Stomach (tissue), 9 donors: ENCODE measurements around the gene PRDX6. TPM values are rescaled to one million over a fixed set of nuclear protein-coding genes. Genes with fewer than 3 reads are reported as not detected.

Source experiments
- DNase-seq, 2 donors: peaks; one replicate each; pipeline versions ENCODE4 v3.0.0 to v3.0.0-alpha.2; 2013 to 2019
- H3K27ac ChIP-seq, 5 donors: fragments of 200-600 bp in 4 of 5; sonication (generic) in 4 of 5; one replicate each; pipeline ENCODE4 v1.5.1; 2013 to 2019; ENCODE audit warnings: mild to moderate bottlenecking in 1 of 5, moderate library complexity in 1 of 5
- H3K27me3 ChIP-seq, 3 donors: fragments of 200-600 bp; sonication (generic); one replicate each; pipeline ENCODE4 v1.5.1; 2017 to 2019; ENCODE audit warnings: mixed run types in 1 of 3
- H3K36me3 ChIP-seq, 4 donors: fragments of 200-600 bp; sonication (generic); 1 replicate in 3 of 4; 2 replicates in 1 of 4; pipeline ENCODE4 v1.5.1; 2016 to 2019
- H3K4me1 ChIP-seq, 4 donors: fragments of 200-600 bp; sonication (generic); one replicate each; pipeline ENCODE4 v1.5.1; 2016 to 2019
- H3K4me3 ChIP-seq, 4 donors: fragments of 200-600 bp; sonication (generic) in 3 of 4; one replicate each; pipeline ENCODE4 v1.5.1; 2016 to 2019; ENCODE audit warnings: mild to moderate bottlenecking in 1 of 4
- H3K9me3 ChIP-seq, 4 donors: fragments of 200-600 bp; sonication (generic); one replicate each; pipeline ENCODE4 v1.5.1; 2016 to 2019
- CTCF ChIP-seq, 7 experiments: fragments of 450-650 bp in 4 of 7; fragments of 200-600 bp in 3 of 7; sonication (generic) in 3 of 7; IDR thresholded peaks; one replicate each; pipeline ENCODE4 v1.5.1; 2016 to 2019; ENCODE audit warnings: antibody characterized with exemption in 7 of 7, control low read depth in 2 of 7, mild to moderate bottlenecking in 1 of 7
- EP300 ChIP-seq: sonication (generic); formaldehyde crosslinking; IDR thresholded peaks from one replicate; pipeline ENCODE4 v1.6.1; 2017; ENCODE audit warnings: antibody characterized with exemption
- POLR2A ChIP-seq, 4 donors: fragments of 450-650 bp; IDR thresholded peaks; one replicate each; pipeline ENCODE4 v1.6.1; 2016; ENCODE audit warnings: antibody characterized with exemption in 4 of 4, control low read depth in 2 of 4, mild to moderate bottlenecking in 1 of 4, moderate library complexity in 1 of 4
- POLR2AphosphoS5 ChIP-seq, 3 donors: sonication (generic); formaldehyde crosslinking; IDR thresholded peaks; one replicate each; pipeline ENCODE4 v1.6.1; 2016; ENCODE audit warnings: antibody characterized with exemption in 3 of 3
- WGBS, 5 donors: extraction: QIAGEN DNeasy Blood & Tissue Kit in 3 of 5; methylation state at CpG; one replicate each; pipeline versions ENCODE4 v1.1.5 to v1.1.7; 2013 to 2018; 5-methylcytosine and 5-hydroxymethylcytosine counted together
- intact Hi-C: fragments of 100-400 bp; cut with DNase I; formaldehyde crosslinking; loops from one replicate; pipeline ENCODE4 v1.15.1; 2023; ENCODE audit warnings: low total_unique reads
- polyA plus RNA-seq, 3 donors: library from polyadenylated mRNA; stranded (reverse); fragments of 200-250 nt; gene quantifications; one replicate each; pipeline ENCODE4 v1.2.3, GENCODE V29; 2013
- total RNA-seq, 5 donors: library from RNA; depleted of rRNA; stranded (reverse); fragments of >200 nt; gene quantifications; one replicate each; pipeline versions ENCODE4 v1.1.0 to v1.2.3, GENCODE V29; 2014 to 2016
- donor health status: healthy with polysubstance abuse.
- donor health status: Bipolar disorder and iron deficiency.
- donor health status: healthy.

Gene PRDX6
- total and polyA plus RNA-seq, 8 donors, result 81.1 to 385 (median 172) TPM

- Histone ChIP-seq H3K4me3 (no peak overlapping the region), H3K9me3 (peaks cover 0 to 18% (median 7%) of the 10 kb centered on the region in 4 donors), H3K27ac (no peak overlapping the region), H3K36me3 (peaks cover 0 to 11% (median under 1%) of the 10 kb centered on the region in 4 donors), H3K4me1 (peaks cover 0 to 2% (median under 1%) of the 10 kb centered on the region in 4 donors), H3K27me3 (no peaks in the 10 kb centered on the region)
- intact Hi-C loops, result no loop called here
- TF ChIP-seq POLR2A (IDR thresholded peaks at IDR 0.05) (no peak), POLR2AphosphoS5 (IDR thresholded peaks at IDR 0.05) (no peak), CTCF (IDR thresholded peaks at IDR 0.05) (no peak), EP300 (no peak)
- 93 to 97% (median 94%) methylated on average over 4 of the region's 4 CpGs for WGBS, 5 donors
- DNase-seq, result no peak
These were observed 9.7 kb upstream of the PRDX6 start for GRCh38 chr1:173467426-173467825.

GRCh38 chr1:173469656-173470055 lies 7.5 kb upstream of the PRDX6 start:
- H3K4me1 ChIP-seq, result peaks cover 9 to 23% (median 17%) of the 10 kb centered on the region in 4 donors
- H3K36me3 ChIP-seq, result peaks cover 0 to 11% (median 0%) of the 10 kb centered on the region in 4 donors
- no peak for DNase-seq
- no peak overlapping the region for H3K4me3 ChIP-seq
- H3K27ac ChIP-seq, result no peak overlapping the region
- no peaks in the 10 kb centered on the region for H3K27me3 ChIP-seq
- intact Hi-C loops, result no loop called here
- WGBS, 5 donors, result 83 to 92% (median 90%) methylated on average over 3 of the region's 3 CpGs
- H3K9me3 ChIP-seq, result peaks cover 0 to 12% (median 3%) of the 10 kb centered on the region in 4 donors
- TF ChIP-seq POLR2A (IDR thresholded peaks at IDR 0.05), result no peak
- no peak for TF ChIP-seq CTCF (IDR thresholded peaks at IDR 0.05)
- TF ChIP-seq POLR2AphosphoS5 (IDR thresholded peaks at IDR 0.05), result no peak
- no peak for TF ChIP-seq EP300

DNA sequence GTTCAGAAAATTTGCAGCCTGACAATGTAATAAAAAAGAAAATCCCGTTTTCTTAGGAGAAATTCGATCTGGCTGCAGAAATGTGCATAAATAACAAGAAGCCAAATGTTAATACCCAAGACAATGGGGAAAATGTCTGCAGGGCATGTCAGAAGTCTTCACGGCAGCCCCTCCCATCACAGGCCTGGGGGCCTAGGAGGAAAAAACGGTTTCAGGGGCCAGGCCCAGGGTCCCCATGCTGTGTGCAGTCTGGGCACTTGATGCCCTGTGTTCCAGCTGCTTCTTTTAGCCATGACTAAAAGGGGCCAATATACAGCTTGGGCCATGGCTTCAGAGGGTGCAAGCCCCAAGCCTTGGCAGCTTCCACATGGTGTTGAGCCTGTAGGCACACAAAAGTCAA lies 6.5 kb upstream of the PRDX6 start:
- DNase-seq, result no peak
- whole genome bisulfite sequencing, 5 donors, result 91 to 97% (median 94%) methylated on average over 4 of the region's 4 CpGs

GRCh38 chr1:173473599-173474011 lies 3.5 kb upstream of the PRDX6 start:
- Histone ChIP-seq H3K27ac (peak overlapping the region; percentile 17 to 99 (median 97)), H3K27me3 (no peaks in the 10 kb centered on the region), H3K9me3 (peaks cover 0 to 12% (median 3%) of the 10 kb centered on the region in 4 donors), H3K4me1 (peaks cover 22 to 49% (median 39%) of the 10 kb centered on the region in 4 donors), H3K36me3 (peaks cover 0 to 4% (median 0%) of the 10 kb centered on the region in 4 donors), H3K4me3 (no peak overlapping the region)
- 27 to 42% (median 34%) methylated on average over 2 of the region's 2 CpGs for whole genome bisulfite sequencing, 5 donors
- TF ChIP-seq EP300 (no peak), CTCF (IDR thresholded peaks at IDR 0.05) (no peak), POLR2A (IDR thresholded peaks at IDR 0.05) (no peak), POLR2AphosphoS5 (IDR thresholded peaks at IDR 0.05) (no peak)
- intact Hi-C loops, result no loop called here
- peak in 1 of 2 donors; percentile 9 for DNase-seq

More for the DNA sequence above, 6.5 kb upstream of the PRDX6 start:
- Histone ChIP-seq H3K4me1 (peaks cover 15 to 33% (median 26%) of the 10 kb centered on the region in 4 donors), H3K4me3 (no peak overlapping the region), H3K36me3 (peaks cover 0 to 11% (median 0%) of the 10 kb centered on the region in 4 donors), H3K27me3 (no peaks in the 10 kb centered on the region), H3K27ac (no peak overlapping the region), H3K9me3 (peaks cover 0 to 12% (median 3%) of the 10 kb centered on the region in 4 donors)
- intact Hi-C loops, result no loop called here
- TF ChIP-seq EP300 (no peak), POLR2AphosphoS5 (IDR thresholded peaks at IDR 0.05) (no peak), POLR2A (IDR thresholded peaks at IDR 0.05) (no peak), CTCF (IDR thresholded peaks at IDR 0.05) (no peak)
